COLO829 (cell line): ENCODE results near the gene TCOF1.
A peak's percentile ranks its signal among the peaks of the same experiment; 100 is the strongest.
"Not testable (repeated sequence)": the region's sequence is repeated elsewhere in the genome, so short reads cannot be mapped to it uniquely, and the experiment has no call there.

Source experiments
- DNase-seq: peaks from one replicate; pipeline ENCODE4 v3.0.0; 2012; ENCODE audit warnings: low spot score

TCOF1 gene

GRCh38 chr5:150406103-150406722 is 48.7 kb downstream of the TCOF1 start:
- no peak for DNase-seq

GRCh38 chr5:150406723-150407095 is 49.2 kb downstream of the TCOF1 start:
- DNase-seq, result no peak

GRCh38 chr5:150407096-150407720 is 49.7 kb downstream of the TCOF1 start:
- DNase-seq, result no peak

GRCh38 chr5:150408231-150408943 is 50.9 kb downstream of the TCOF1 start:
- no peak for DNase-seq

GRCh38 chr5:150409638-150410523 is 52.4 kb downstream of the TCOF1 start:
- peak; percentile 86 for DNase-seq

GRCh38 chr5:150410524-150411244 is 53.2 kb downstream of the TCOF1 start:
- DNase-seq, result peak; percentile 77

- DNase-seq, result no peak
Observed at GRCh38 chr5:150411245-150411979, 53.9 kb downstream of the TCOF1 start.

GRCh38 chr5:150412319-150413175 is 55.0 kb downstream of the TCOF1 start, which contains the start of gene CD74:
Gene CD74 (minus strand): TSS chr5:150412910. CDS start chr5:150412749, 161 bp downstream.
- peak; percentile 63 for DNase-seq

GRCh38 chr5:150413176-150413901 is 55.8 kb downstream of the TCOF1 start:
- no peak for DNase-seq

GRCh38 chr5:150413902-150414790 is 56.6 kb downstream of the TCOF1 start:
- DNase-seq, result not testable (repeated sequence)

- DNase-seq, result no peak
Observed at GRCh38 chr5:150419630-150420270, 62.3 kb downstream of the TCOF1 start.

- DNase-seq, result no peak
Observed at GRCh38 chr5:150422075-150422474, 64.6 kb downstream of the TCOF1 start.

- no peak for DNase-seq
Observed at GRCh38 chr5:150422758-150423157, 65.3 kb downstream of the TCOF1 start.

- not testable (repeated sequence) for DNase-seq
Observed at GRCh38 chr5:150426165-150426564, 68.7 kb downstream of the TCOF1 start.

- no peak for DNase-seq
Observed at GRCh38 chr5:150428106-150428876, 70.8 kb downstream of the TCOF1 start.

- no peak for DNase-seq
Observed at GRCh38 chr5:150428978-150429377, 71.5 kb downstream of the TCOF1 start.

- DNase-seq, result no peak
Observed at GRCh38 chr5:150429410-150429873, 71.9 kb downstream of the TCOF1 start.
